Measurements from ENCODE around the gene MLC1. TPM values are rescaled to one million over a fixed set of nuclear protein-coding genes. Genes with fewer than 3 reads are reported as not detected.
A peak's percentile ranks its signal among the peaks of the same experiment; 100 is the strongest.

MLC1 gene
- total and polyA plus RNA-seq, 3 experiments from 2014 or later: 0.35 to 1.7 (median 0.47) TPM

DNA sequence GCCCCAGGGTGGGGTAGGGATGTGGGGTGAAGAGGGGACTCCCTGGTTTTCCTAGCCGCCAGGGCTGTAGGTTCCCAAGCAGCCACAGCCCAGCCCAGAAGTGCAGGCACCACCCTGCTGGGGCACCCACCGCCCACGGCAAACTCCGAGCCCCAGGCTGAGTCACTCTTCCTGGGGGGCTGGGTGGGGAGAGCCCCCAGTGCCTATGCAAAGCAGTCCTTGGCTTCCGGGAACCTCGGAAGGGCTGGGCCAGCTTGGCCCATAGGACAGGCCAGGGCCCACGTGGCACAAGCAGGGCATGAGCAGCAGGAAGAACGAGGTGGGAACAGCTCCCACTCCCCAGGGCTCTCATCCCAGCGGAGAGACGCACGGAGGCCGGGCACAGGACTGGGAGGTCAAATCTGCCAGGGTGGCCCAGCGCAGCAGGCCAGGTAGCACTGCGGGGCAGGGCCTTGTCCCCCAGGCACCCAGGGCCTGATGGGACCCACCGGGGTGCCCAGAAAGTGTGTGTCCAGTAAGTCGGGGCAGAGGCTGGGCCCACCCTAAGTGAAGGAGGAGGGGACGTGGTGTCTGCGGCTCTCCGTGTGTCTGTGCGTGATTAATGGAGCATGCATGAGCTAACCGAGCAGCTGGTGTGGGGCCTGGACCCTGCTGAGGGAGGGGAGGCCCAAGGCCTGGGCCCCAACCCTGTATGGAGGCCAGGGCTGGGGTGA, 68.1 kb downstream of the MLC1 start:
- Histone ChIP-seq H3K4me3 (ENCODE audit: low read length) (no peak overlapping the region), H3K27ac (ENCODE audit: low read depth, low read length) (no peak overlapping the region), H3K4me1 (ENCODE audit: insufficient read depth, low read length) (peaks cover 43% of the 10 kb centered on the region), H3K36me3 (ENCODE audit: insufficient read depth, low read length) (no peaks in the 10 kb centered on the region), H3K27me3 (ENCODE audit: insufficient read depth, low read length, poor library complexity, severe bottlenecking) (no peaks in the 10 kb centered on the region), H3K9me3 (ENCODE audit: low read length) (no peaks in the 10 kb centered on the region)
- H3K4me3 Mint-ChIP-seq: peak overlapping the region; percentile 19 to 77 (median 73)
- peaks cover 0 to 1% (median 0%) of the 10 kb centered on the region in 3 donors for H3K36me3 Mint-ChIP-seq
- peak overlapping the region; percentile 58 to 96 (median 87) for H3K27ac Mint-ChIP-seq
- POLR2A ChIA-PET: no interaction called here
- CTCF ChIA-PET: interaction anchor here (1.3 to 1.7 kb wide), 4 partner anchors 13 to 34 kb away, joined by 4 to 8 read pairs (median 4); no protein-coding TSS in a partner anchor
- DNase-seq: peak in 2 of 5 donors; percentile 29 to 71
- H3K9me3 Mint-ChIP-seq: no peaks in the 10 kb centered on the region
- H3K4me1 Mint-ChIP-seq: peaks cover 0 to 10% (median 10%) of the 10 kb centered on the region in 3 donors
- peaks cover 0 to 2% of the 10 kb centered on the region in 2 donors for H3K27me3 Mint-ChIP-seq

DNA sequence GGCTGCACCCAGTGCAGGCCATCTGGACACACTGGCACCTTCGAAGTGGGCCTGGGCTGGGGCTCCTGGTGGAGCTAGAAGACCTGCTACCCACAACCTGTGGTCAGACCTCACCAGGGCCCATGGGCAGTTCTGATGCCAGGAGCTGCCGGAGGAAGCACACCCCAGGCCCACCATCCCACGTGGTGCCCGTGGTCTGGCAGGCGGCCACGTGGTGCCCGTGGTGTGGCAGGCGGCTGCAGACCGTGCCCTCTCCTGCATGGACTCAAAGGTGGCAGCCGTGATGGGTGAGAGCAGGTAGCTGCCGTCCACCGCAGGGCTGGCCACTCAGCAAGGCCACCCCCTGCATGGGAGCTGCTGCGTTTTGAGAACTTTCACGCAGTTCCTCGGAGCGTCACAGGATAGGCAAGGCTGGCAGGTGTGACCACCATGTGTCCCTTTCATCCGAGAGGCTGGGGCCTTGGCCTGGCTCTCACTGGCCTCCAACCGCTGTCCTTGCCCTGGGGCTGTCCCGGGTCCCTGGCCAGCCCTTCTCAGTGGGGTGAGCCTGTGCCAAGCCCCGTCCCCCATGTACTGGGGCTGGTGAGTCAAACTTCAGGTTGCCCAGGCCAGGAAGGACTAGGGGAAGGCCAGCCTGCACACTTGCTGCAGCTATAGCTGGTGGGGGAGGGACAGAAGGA, 68.8 kb downstream of the MLC1 start:
- Histone ChIP-seq H3K4me3 (ENCODE audit: low read length) (no peak overlapping the region), H3K27me3 (ENCODE audit: insufficient read depth, low read length, poor library complexity, severe bottlenecking) (no peaks in the 10 kb centered on the region), H3K4me1 (ENCODE audit: insufficient read depth, low read length) (peaks cover 47% of the 10 kb centered on the region), H3K36me3 (ENCODE audit: insufficient read depth, low read length) (no peaks in the 10 kb centered on the region), H3K9me3 (ENCODE audit: low read length) (no peaks in the 10 kb centered on the region), H3K27ac (ENCODE audit: low read depth, low read length) (no peak overlapping the region)
- peak in 1 of 5 donors; percentile 44 for DNase-seq
- peak overlapping the region in 5 of 7 donors; percentile 10 to 74 (median 35) for H3K4me3 Mint-ChIP-seq
- peaks cover 6 to 17% (median 16%) of the 10 kb centered on the region in 3 donors for H3K4me1 Mint-ChIP-seq
- H3K9me3 Mint-ChIP-seq: no peaks in the 10 kb centered on the region
- ChIA-PET POLR2A (no interaction called here), CTCF (interaction anchor here (1.3 to 1.7 kb wide), 2 partner anchors 14 to 23 kb away, joined by 4 to 5 read pairs; no protein-coding TSS in a partner anchor)
- peak overlapping the region; percentile 36 to 96 (median 87) for H3K27ac Mint-ChIP-seq
- peaks cover 2 to 3% of the 10 kb centered on the region in 2 donors for H3K27me3 Mint-ChIP-seq
- peaks cover 0 to 1% (median 0%) of the 10 kb centered on the region in 3 donors for H3K36me3 Mint-ChIP-seq

DNA sequence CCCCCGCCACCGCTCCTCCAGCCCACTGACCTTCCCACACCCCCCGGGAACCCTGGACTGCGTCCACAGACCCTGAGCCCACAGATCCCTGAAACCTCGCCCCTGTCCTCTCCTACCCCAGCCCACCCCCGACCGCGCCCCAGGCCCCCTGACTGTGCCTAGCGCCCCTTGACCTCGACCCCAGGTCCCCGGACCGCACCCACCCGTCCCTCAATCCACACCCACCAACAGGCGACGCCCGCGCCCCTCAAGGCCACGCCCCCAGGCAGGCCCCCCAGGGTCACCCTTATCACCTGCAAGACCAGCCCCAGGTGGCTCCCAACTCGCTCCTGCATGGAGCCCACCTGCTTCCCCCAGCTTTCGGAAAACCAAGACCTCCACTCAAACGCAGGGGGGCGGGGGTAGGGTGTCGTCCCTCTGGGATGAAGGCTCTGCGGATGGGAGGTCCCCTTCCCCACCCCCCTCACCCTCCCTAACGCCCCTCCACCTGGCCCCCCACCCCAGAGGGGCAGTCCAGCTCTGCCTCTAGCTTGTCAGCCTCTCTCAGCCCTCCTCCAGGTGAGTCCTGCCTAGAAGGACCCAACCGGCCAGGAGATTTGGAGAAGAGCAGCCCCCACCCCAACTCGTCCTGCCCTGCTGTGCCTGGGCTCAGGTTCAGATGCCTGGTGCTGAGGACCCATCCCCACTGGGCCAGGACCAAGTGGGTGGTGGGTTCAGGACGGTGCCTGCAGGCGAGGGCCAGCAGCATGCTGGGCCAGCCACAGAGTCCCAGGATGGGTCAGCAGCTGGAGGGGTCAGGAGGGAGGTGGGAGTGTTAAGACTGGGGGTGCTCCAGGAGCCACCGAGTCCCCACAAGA, 69.5 kb downstream of the MLC1 start:
- Mint-ChIP-seq H3K4me3 (peak overlapping the region in 2 of 7 donors; percentile 36 to 65), H3K9me3 (no peaks in the 10 kb centered on the region), H3K27me3 (peaks cover 2 to 4% of the 10 kb centered on the region in 2 donors), H3K27ac (peak overlapping the region in 4 of 8 donors; percentile 17 to 88 (median 46)), H3K36me3 (peaks cover 0 to 1% (median 0%) of the 10 kb centered on the region in 3 donors), H3K4me1 (peaks cover 7 to 21% (median 19%) of the 10 kb centered on the region in 3 donors)
- Histone ChIP-seq H3K9me3 (ENCODE audit: low read length) (no peaks in the 10 kb centered on the region), H3K4me3 (ENCODE audit: low read length) (no peak overlapping the region), H3K36me3 (ENCODE audit: insufficient read depth, low read length) (no peaks in the 10 kb centered on the region), H3K4me1 (ENCODE audit: insufficient read depth, low read length) (peaks cover 51% of the 10 kb centered on the region), H3K27me3 (ENCODE audit: insufficient read depth, low read length, poor library complexity, severe bottlenecking) (peaks cover 6% of the 10 kb centered on the region), H3K27ac (ENCODE audit: low read depth, low read length) (no peak overlapping the region)
- POLR2A ChIA-PET: no interaction called here
- DNase-seq: no peak
- CTCF ChIA-PET: interaction anchor here (1.3 to 1.7 kb wide), 2 partner anchors 15 to 22 kb away, joined by 4 to 5 read pairs; no protein-coding TSS in a partner anchor

DNA sequence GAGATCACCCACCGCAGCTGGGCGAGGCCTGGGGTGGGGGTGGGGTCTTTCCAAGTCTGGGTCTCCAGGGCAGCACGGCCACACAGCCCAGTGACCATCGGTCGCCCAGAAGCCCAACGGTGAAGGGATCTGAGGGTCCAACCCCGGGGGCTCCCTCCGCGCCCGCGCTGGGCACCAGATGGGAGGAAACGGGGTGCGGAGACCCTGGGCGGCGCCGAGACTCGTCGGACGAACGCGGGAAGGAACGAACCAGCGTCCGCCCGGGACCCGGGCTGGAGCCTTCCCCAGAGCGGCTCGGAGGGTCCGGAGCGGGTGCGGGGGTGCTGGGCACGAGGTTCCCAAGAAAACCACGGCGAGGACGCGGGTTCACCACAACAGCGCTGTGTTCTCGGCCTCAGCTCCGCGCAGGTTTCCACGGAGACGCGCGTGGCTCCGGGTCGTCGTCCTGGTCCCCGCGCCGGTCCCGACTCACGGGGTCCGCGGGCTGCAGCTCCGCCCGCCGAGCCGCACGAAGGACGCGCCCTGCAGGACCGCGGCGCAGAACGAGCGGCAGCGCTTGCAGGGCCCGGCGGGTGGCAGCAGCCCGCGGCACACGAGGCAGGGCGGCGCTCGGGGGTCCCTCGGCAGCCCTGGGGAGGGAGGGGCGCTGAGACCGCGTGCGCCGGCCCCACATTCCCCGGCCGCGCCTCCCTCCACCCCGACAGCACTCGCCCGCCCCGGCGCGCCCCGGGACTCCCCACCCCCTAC, 70.4 kb downstream of the MLC1 start:
- H3K27ac Mint-ChIP-seq: no peak overlapping the region
- ChIA-PET CTCF (interaction anchor here (1.1 kb wide), 1 partner anchor 16 kb away, joined by 3 read pairs; no protein-coding TSS in a partner anchor), POLR2A (no interaction called here)
- peaks cover 6% of the 10 kb centered on the region for H3K27me3 ChIP-seq (ENCODE audit: insufficient read depth, low read length, poor library complexity, severe bottlenecking)
- no peak overlapping the region for H3K27ac ChIP-seq (ENCODE audit: low read depth, low read length)
- DNase-seq: peak in 2 of 5 donors; percentile 22 to 43
- H3K36me3 Mint-ChIP-seq: peaks cover 0 to 1% (median 0%) of the 10 kb centered on the region in 3 donors
- H3K9me3 Mint-ChIP-seq: no peaks in the 10 kb centered on the region
- peaks cover 3 to 5% of the 10 kb centered on the region in 2 donors for H3K27me3 Mint-ChIP-seq
- no peak overlapping the region for H3K4me3 ChIP-seq (ENCODE audit: low read length)
- H3K36me3 ChIP-seq (ENCODE audit: insufficient read depth, low read length): no peaks in the 10 kb centered on the region
- H3K4me1 ChIP-seq (ENCODE audit: insufficient read depth, low read length): peaks cover 57% of the 10 kb centered on the region
- peaks cover 7 to 23% (median 19%) of the 10 kb centered on the region in 3 donors for H3K4me1 Mint-ChIP-seq
- H3K9me3 ChIP-seq (ENCODE audit: low read length): no peaks in the 10 kb centered on the region
- H3K4me3 Mint-ChIP-seq: peak overlapping the region in 1 of 7 donors; percentile 32

DNA sequence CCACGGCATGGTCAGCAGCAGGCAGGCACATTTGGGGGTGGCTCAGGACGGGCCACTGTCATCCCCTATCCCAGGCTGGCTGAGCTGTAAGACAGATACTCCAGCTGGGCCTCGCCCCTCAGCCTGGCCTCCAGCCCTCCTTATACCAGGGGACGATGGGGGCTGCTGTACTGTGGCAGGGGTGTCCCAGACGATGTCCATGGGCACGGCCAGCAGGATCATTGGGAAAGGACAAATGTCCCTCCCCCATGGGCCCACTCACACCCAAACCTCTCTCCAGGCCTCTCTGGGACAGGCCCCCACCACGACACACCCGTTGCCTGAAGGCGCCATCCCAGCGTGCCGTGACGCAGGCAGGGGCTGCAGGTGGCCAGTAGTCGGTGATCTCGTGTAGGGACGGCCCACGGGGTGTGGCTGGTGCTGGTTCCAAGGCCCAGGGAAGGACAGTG, 71.1 kb downstream of the MLC1 start:
- Mint-ChIP-seq H3K4me1 (peaks cover 7 to 26% (median 19%) of the 10 kb centered on the region in 3 donors), H3K4me3 (peak overlapping the region in 6 of 7 donors; percentile 13 to 56 (median 46)), H3K36me3 (peaks cover 0 to 1% (median 0%) of the 10 kb centered on the region in 3 donors), H3K27ac (peak overlapping the region in 3 of 8 donors; percentile 26 to 74 (median 40)), H3K9me3 (no peaks in the 10 kb centered on the region), H3K27me3 (peaks cover 3 to 7% of the 10 kb centered on the region in 2 donors)
- H3K27me3 ChIP-seq (ENCODE audit: insufficient read depth, low read length, poor library complexity, severe bottlenecking): peaks cover 6% of the 10 kb centered on the region
- ChIA-PET CTCF (interaction anchor here (1.1 kb wide), 1 partner anchor 16 kb away, joined by 3 read pairs; no protein-coding TSS in a partner anchor), POLR2A (no interaction called here)
- no peaks in the 10 kb centered on the region for H3K9me3 ChIP-seq (ENCODE audit: low read length)
- H3K36me3 ChIP-seq (ENCODE audit: insufficient read depth, low read length): no peaks in the 10 kb centered on the region
- H3K4me3 ChIP-seq (ENCODE audit: low read length): no peak overlapping the region
- H3K4me1 ChIP-seq (ENCODE audit: insufficient read depth, low read length): peaks cover 49% of the 10 kb centered on the region
- H3K27ac ChIP-seq (ENCODE audit: low read depth, low read length): no peak overlapping the region
- DNase-seq: peak in 1 of 5 donors; percentile 46

DNA sequence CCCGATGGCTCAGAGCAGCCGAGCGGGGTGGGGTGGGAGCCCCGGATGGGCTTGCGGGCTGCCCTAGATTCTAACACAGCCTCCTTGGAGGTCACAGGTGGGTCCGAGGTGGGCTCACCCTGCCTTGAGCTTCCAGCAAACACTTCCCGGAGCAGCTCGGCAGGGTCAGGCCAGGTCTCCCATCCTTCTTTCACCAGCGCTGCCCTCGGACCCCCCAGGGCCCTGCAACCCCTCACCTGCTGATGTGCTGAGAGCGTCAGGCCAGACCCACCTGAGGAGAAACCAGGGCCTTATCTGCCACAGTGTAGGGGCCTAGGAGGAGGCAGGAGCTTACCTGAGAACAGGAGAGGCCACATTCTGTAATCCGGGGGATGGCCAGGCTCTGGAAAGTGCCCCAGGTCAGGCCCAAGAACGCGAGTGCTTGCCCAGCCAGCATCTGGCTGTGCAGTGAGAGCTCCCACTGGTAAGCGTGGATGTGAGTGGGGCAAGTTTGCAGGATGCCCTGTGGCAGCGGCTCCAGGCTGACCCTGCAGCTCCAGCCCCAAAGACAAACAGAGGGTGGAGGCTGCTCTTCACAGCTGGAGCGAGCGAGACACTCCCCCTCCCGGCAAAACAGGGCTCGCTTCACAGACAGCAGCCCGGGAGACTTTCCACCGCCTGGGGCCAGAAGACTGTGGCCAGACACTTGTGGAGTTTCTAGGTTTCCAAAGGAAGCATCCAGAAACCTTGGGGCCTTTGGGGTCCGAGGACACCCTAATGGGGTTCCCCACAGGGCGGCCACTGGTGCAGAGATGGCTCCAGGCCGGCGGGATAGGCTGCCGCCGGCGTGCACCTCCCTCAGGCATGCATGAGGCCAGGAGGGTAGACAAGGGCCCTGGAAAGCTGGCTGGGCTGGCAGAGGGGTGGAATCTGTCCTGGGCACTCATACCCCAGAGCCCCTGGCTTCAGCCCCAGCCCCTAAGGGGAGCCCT, 72.7 kb downstream of the MLC1 start, which contains the start of gene IL17REL:
TSS of gene IL17REL (minus strand) at position 555 of the 971 bp plus-strand sequence. CDS start at position 436, 119 bp downstream.
- H3K27ac Mint-ChIP-seq: peak within 1 kb of the TSS in 7 of 8 donors; percentile 27 to 92 (median 77)
- Histone ChIP-seq H3K4me1 (ENCODE audit: insufficient read depth, low read length) (peaks cover 36% of the 10 kb centered on the region), H3K27ac (ENCODE audit: low read depth, low read length) (no peak within 1 kb of the TSS), H3K27me3 (ENCODE audit: insufficient read depth, low read length, poor library complexity, severe bottlenecking) (peaks cover 6% of the 10 kb centered on the region), H3K9me3 (ENCODE audit: low read length) (no peaks in the 10 kb centered on the region), H3K4me3 (ENCODE audit: low read length) (no peak within 1 kb of the TSS), H3K36me3 (ENCODE audit: insufficient read depth, low read length) (no peaks in the 10 kb centered on the region)
- H3K4me3 Mint-ChIP-seq: peak within 1 kb of the TSS in 6 of 7 donors; percentile 20 to 70 (median 56)
- peaks cover 7 to 27% (median 19%) of the 10 kb centered on the region in 3 donors for H3K4me1 Mint-ChIP-seq
- CTCF ChIA-PET: interaction anchor here (1.4 kb wide), 1 partner anchor 18 kb away, joined by 8 read pairs; no protein-coding TSS in a partner anchor
- no peaks in the 10 kb centered on the region for H3K36me3 Mint-ChIP-seq
- DNase-seq: no peak
- H3K9me3 Mint-ChIP-seq: no peaks in the 10 kb centered on the region
- H3K27me3 Mint-ChIP-seq: peaks cover 3 to 7% of the 10 kb centered on the region in 2 donors
- POLR2A ChIA-PET: no interaction called here

All from CD8-positive, alpha-beta memory T cell (primary cell).